ENCODE data around the gene HEXB.

The HEXB gene

DNA sequence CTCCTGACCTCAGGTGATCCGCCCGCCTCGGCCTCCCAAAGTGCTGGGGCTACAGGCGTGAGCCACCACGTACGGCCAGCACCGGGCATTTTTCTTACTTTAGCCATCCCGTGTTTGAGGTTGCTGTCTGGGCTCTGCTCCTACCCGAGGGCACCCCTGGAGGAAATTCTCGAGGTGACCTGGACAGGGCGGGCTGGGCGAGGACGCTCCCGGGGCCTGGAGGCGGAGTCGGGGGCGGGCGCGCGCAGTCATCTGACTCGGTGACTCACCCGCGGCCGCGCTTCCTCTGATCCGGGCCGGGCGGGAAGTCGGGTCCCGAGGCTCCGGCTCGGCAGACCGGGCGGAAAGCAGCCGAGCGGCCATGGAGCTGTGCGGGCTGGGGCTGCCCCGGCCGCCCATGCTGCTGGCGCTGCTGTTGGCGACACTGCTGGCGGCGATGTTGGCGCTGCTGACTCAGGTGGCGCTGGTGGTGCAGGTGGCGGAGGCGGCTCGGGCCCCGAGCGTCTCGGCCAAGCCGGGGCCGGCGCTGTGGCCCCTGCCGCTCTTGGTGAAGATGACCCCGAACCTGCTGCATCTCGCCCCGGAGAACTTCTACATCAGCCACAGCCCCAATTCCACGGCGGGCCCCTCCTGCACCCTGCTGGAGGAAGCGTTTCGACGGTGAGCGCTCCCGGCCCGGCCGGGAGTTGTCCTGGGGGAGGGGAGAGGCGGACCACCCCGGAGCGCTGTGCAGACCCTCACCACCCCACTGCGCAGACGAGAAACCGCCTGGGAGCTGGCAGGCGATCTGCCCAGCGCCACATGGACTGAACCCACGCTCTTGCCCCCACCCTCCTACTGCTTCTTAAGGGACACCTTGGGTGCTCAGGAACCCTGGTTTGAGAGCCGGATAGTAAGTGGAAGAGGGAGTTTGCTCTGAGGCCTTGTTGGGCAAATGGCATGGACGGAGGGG is at the start of gene HEXB:
Gene HEXB, plus strand, starts transcription at position 334 of the 952 bp plus-strand sequence. Its CDS starts 28 bp downstream, at position 362.
- peak; percentile 79 for DNase-seq (ENCODE audit: low read depth)

DNA sequence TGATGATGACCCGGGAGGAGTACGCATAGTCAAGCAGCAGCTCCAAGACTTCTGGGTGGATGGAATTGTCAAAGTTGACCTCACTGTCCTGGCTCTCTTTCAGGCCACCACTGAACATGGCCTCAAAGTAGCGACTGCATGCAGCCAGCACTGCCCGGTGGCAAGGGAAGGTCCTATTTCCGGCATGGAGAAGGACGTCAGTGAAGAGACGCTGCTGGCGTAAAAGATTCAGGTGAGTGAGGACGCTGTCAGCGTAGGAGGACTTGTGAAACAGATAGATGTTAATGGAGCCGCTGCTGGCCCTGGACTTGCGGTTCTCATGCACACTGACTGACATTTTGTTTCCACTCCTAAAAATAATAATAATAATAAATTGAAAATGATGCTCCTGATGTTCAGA is 48.9 kb upstream of the HEXB start:
- no peak for DNase-seq (ENCODE audit: low read depth)

DNA sequence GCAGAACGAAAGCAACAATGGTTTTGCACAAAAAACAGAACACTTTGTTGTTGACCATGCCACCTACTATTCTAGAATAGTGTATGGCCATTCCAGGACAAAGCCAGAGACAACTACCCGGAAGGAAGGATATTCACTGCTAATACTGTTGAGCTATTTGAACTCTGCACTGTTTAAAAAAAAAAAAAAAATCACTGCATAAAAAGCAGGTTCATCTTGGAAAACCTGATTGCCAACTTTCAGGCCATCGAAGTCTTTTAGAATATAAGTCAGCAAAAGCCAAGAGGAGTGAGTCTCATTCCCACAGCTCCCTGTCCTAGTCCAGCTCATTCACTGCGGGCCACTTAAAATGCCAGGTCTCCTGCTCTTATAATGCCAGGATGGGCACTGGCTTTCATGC is 48.5 kb upstream of the HEXB start:
- DNase-seq (ENCODE audit: low read depth) = no peak

DNA sequence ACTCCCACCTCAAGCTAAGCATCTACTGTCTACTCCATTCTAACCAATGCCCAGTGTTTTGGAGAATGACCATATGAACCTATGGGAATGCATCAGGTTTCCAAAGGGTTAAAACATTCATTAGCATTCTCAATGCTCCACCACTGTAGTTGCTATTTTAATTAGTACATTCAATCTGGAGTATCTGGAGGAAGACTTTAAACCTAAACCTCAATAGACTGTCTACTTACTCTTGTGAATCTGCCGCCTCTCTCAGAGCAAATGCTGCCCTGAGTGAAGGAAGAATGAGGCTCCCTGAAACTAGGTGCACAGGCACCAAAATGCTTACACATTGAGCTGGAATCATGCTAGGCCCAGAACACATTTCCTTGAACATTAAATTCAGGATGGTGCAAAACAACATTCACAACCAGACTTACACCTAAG is 46.5 kb upstream of the HEXB start:
- DNase-seq (ENCODE audit: low read depth) = no peak

DNA sequence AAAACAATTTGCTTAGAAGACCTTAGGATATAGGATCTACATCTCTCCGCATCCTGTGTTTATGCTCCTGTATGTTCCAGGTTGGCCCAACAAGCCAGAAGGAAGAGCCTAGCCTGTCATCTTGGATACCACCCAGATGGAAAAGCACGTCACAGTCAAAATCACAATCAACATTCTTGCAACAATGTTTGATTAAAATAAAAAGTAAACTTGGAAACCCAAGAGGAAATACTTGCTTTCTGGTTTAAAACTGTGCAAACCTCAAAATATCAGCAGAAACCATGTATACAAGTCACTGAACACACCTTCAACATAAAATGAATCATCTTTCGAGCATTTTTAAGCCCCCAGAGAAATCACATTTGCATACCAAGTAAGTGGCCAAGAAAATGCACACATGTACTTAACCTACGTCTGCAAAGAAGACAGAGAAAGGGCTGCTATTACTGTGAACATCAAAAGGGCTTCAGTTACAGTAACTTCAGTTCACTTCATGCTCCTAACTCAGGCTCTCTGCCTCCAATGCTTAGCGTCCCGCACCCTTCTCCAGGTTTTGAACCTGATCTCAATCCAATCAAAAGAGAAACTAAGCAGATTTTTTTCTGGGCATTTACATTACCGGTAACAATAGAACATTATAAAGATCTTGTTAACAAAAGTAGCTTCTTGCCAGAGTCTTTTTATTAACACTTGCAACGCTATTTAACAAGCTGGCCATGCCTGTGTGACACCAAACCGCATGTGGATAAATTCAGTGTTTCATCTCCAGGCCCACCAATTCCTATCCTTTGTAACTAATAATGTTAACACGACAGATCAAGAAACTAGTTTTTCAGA is 45.8 kb upstream of the HEXB start:
- no peak for DNase-seq (ENCODE audit: low read depth)

DNA sequence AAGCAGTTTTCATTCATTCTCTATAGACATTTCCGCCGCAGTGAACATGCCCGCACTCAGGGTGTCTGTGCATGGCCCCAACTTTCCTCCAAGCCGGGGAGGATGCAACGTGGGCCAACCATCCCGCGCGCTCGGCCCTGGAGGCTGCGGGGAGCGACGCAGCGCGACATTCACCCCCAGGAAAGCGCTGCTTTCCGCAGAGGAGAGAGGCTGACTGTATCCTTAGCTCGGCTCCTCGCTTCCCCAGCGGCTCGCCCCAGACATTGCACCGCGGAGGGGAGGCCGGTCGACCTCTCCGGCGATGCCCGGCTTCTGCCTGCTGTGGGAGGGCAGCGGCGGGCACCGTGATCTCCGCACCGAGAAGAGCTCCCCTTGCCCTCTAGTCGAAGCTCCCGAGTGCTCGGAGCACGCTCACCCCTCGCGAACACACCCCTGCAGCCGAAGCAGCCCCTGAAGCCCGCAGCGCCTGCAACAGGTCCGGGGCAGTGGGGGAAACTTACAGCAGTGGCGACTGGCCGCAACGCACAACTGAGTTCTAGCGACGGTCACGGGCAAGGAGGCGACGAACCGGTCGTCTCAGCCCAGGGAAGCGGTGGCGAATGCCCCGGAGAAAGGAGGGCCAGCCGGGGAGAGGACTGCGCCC is 45.1 kb upstream of the HEXB start:
- DNase-seq (ENCODE audit: low read depth) = no peak

DNA sequence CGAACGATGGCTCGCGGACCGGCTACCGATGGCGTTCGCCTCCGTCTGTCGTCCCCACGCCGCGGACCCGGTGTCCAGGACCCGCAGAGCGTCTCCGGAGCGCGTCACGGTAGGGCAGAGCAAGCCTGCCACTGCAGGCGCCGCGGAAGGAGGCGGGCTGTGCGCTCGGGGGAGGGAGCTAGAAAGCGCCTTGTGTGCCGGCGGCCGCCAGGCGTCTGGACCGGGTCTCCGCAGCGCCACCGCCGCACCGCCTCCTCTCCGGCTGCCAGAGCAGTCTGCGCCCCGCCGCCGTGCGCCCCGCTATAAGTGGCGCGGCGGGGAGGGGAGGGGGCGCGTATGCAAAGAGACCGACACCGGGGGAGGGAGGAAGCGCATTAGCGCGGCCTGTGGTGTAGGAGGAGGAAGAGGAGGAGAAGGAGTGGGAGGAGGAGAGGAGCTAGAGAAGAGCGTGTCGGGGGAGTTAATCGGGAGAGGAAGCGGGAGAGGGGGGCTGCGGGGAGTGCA is 44.5 kb upstream of the HEXB start, which contains the start of gene ENC1:
Gene ENC1, minus strand, starts transcription at position 279 of the 504 bp plus-strand sequence. CDS start 4,243 bp downstream, outside the sequence.
- DNase-seq (ENCODE audit: low read depth) = peak; percentile 67

DNA sequence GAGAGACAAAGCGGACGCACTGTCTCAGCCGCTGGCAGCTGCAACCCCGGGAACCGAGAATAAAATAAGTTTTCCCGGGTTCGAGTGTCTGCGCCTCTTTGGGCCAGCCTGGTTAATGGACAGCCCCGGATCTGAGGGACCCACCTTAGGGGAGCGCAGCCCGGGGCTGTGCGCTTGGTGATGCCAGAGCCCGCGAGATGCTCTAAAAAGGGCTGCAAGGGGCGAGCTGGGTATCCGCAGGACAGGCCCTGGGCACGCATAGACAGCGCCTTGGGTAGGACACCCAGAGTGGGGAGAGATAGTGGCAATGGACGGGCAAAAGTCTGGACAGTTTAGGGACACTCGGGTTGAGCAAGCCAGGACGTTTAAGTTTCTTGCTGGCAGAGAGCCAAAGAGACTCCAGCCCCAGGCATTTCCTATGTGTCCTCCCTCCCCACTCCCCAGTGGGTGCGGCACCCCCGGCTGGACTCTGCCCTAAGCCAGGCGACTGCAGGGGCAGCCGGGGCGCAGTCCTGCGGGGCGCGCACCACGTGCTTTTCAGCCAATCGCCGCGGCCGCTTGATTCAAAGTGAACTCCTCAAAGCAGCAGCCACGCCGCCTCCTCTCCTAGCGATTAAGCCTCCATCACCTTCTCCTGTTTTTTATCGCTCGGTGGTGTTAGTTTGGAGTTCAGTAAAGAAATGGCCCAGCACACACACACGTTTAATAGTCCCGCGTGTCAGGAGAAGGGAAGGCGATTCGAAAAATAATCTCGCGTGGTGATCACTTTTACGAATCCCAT is 43.9 kb upstream of the HEXB start:
- DNase-seq (ENCODE audit: low read depth) = no peak

DNA sequence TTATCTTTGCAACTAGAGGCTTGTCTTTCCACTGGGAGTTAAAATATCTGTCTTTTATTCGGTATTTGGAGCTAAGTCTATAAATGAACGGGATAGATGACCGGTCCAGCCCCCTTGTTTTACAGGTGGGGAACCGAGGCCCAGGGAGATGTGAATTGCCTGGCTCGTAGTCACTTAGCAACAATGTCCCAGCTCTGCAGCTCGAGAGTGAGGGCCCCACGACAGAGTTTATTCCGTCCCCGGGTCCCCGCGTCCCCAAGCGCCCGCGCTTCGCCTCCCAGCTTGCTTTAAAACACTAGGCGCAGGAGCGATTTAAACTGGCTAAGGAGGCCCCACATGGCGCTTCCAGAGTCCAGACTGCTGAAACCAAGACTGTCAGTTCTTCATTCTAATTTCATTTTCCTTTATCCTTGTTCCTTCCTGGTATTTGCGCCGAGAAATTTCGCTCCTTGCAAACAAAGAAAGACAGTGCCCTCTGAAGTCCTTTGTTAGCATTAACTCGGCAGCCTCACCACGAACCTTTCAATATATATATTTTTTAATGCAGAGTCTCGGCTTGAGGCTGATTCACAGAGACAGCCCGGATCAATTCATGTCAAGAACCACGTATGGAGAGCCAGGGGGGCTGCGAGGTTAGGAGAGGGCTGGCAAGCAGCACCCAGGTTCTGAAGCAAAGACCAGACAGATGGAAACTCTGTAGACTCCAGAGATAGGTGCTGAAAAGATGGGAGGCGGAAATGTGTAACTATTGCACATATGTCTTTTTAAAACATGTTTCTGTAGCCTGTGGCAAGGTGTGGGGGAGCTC is 43.1 kb upstream of the HEXB start:
- DNase-seq (ENCODE audit: low read depth) = no peak

DNA sequence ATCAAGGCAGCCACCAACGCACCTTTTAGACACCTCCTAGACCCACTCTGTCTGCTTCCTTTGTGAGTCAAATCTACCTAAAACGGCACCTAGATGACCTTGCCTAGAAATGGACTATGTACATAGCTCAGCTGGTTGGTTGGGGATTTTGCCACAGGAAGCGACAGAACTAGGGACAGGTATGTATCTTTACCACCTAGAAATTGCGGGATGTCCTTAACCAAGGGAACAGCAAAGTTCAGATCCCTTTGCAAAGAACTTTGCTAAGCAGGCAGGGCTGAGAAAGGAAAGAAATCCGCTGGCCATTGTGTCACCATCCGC is 42.5 kb upstream of the HEXB start:
- no peak for DNase-seq (ENCODE audit: low read depth)

DNA sequence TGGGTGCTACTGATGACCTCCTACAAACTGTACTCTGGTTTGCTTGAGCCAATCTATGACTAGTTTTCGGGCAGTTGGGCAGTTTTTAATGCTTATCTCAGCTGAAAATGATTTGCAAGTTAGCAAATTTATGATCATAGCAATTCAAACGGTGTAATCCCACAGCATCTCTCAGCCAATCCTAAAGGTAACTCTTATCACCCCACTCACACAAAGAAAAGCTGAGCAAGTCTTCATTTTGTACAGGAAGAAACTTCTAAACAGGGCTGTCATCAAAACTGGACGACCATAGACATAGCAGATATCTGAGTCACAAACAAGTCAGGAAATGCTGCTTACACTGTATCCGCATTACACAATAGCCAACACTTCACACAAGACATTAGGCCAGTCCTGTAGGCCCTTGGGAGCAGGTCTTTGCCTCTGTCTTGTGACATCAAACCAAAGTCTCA is 41.9 kb upstream of the HEXB start:
- DNase-seq (ENCODE audit: low read depth) = no peak

DNA sequence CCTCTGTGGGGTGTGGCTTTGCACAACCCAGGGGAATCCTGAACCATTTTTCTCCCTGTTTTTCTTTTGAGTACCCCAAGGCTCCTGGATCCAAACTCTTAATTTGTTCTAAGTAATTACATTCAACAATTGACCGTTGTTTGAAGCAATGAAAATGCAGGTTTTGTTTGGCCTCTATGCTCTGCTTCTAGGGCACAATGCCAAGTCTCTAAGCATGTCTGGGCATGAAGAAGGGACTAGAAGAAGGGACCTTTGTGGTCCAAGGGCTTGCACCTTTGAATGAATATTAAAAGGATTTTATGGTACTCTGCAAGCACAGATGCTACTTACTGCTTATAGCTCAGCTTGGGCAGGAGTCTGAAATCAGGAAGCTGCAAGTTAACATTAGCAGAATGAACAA is 37.9 kb upstream of the HEXB start:
- no peak for DNase-seq (ENCODE audit: low read depth)

DNA sequence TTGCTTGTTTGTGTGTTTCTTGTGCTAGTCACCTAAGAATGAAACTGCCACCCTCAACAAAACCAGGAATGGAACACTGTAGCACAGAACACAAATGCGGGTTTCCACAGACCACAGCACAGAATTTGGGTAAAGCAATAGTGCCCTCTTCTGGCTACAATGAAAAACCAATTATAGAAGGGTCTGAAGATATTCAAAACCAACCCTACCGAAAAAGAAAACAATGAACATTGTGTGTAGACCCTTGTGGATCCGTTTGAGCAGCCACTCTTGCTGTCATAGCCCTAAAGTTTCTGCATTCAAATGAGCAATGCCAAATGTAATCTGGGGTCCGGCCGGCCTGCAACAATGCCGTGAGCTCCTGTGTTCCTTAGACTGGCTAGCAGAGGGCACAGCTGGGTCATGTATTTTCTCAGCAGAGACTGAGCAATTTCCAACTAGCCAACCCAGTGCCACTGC is 36.2 kb upstream of the HEXB start:
- DNase-seq (ENCODE audit: low read depth) = no peak

DNA sequence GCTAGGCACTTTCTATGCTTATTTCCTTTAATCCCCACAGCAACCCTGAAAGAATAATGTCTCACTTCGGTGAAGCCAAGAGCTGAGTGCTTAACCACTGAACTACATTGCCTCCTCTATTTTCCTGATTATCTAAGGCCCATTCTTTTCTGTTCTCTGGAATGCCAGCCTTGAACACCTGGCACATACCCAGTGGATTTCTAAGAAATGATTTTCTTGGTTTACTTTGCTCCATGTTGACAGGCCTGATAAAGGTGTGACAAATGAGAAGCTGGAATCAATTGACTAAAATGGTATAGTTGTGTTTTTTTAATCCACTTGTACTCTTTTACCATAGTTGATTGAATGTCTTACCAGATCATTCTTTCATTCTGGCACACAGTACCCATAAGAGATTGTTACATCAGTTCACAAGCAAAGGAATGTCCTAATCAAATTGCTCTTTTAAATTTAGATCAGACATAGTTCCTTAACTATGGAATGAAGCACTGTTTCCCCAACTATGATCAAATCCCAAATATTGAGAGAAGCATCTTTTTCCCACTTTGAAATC is 35.5 kb upstream of the HEXB start:
- no peak for DNase-seq (ENCODE audit: low read depth)

DNA sequence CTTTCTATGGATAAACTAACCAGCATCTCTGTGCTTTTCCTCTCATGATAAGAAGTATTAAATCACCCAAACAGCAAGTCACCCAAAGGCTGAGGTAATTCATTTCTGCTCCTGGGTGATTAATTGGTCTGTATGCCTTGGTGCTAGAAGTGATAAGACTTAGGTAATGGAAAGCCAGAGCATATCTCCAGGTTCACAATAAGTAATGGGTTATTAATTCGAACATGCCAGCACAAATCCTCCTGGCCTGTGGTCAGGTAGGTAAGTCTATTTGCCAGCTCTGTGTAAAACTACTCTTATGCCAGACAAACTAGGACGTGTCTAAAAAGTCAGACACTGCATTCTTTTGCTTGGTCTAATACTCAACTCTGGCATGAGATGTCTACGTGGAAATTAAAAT is 33.3 kb upstream of the HEXB start:
- DNase-seq (ENCODE audit: low read depth) = no peak

DNA sequence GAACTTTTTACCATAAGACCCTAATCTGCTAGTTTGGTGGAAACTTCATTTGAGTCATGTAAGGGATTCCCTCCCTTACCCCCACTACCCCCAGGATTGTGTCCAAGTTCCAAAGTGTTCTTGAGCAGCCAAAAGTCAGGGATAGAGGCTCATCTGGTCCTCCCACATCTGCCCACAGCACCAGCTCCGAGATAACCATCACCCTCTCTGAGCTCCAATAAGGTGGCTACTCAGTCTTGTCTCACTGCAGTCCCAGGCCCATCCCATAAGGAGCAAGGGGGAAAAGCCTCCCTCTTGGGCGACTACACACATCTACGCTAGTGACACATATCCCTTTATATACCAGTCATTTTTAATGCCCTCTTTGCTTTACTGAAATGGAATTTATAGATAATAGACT is 32.5 kb upstream of the HEXB start:
- no peak for DNase-seq (ENCODE audit: low read depth)

DNA sequence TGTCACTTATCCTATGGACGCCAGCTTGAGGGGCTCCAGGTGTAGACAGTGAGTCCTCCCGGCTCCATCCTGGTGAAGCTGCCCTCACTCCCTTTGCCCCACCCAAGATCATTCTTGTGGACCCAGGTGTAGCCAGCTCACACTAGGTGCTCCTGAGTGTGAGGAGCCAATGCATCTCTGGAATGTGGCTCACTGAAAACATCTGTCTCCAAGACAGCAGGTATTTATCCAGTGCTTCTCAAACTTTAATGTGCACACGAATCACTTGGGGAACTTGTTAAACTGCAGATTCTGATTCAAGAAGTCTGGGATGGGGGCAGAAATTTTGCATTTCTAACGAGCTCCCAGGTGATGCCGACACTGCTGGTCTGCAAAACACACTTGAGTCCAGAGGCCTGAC is 31.0 kb upstream of the HEXB start:
- no peak for DNase-seq (ENCODE audit: low read depth)

DNA sequence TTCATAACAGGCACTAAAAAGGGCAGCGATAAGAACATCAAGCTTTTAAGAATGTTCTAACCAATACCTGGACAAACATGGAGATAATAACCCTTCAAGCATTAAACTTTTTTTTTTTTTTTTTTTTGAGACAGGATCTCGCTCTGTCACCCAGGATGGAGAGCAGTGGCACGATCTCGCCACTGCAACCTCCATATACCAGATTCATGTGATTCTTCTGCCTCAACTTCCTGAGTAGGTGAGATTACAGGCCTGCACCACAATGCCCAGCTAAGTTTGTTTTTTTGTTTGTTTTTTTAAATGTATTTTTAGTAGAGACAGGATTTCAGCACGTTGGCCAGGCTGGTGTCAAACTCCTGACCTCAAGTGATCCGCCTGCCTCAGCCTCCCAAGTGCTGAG is 29.8 kb upstream of the HEXB start:
- no peak for DNase-seq (ENCODE audit: low read depth)

DNA sequence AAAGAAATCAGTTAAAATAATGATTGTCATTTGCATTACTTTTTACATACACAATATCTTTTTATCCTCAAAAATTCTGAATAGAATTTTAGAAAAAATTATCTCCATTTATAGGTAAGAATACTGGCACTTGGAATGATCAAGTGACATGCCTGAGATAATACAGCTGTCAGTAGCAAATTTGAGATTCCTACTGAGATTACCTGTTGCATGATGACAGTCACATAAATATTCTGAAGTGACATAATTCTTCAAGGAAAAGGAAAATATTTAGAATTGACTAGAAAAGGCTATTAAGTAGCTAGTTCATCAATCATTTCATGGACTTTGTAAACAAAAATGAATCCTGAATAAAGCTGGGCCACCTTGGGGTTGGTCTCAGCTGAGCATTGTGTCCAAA is 29.3 kb upstream of the HEXB start:
- no peak for DNase-seq (ENCODE audit: low read depth)

DNA sequence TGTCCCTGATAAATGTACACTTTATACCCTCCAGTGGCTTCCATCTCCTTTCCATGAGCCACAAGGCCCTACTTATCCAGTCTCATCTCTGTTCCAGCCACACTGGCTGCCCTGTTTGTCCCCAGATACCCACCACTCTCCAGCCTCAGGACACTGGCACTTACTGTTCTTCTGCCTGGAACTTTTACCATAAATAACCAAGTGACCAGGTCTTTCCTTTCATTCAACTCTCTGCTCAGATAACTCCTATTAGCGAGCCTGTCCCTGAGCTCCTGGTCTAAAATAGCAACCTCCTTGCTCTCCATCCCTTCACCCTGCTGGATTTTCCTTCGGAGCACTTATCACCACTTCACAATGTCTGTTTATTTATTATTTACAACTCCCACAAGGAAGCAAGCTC is 27.9 kb upstream of the HEXB start:
- no peak for DNase-seq (ENCODE audit: low read depth)
